GM12801 (cell line): Measurements from ENCODE around the gene KRT15.

Experiments
- CTCF ChIP-seq: IDR thresholded peaks from one replicate; pipeline ENCODE4 v1.5.1; 2011; ENCODE audit warnings: control low read depth; ENCODE audit not compliant: insufficient read length; ENCODE audit errors: extremely low read depth

KRT15 gene

GRCh38 chr17:41535764-41536481, 17.2 kb upstream of the KRT15 start:
- TF ChIP-seq CTCF = no peak

- TF ChIP-seq CTCF = no peak
Observed at GRCh38 chr17:41534899-41535546, 16.3 kb upstream of the KRT15 start.

GRCh38 chr17:41533613-41534012, 14.9 kb upstream of the KRT15 start:
- TF ChIP-seq CTCF = no peak

- TF ChIP-seq CTCF = no peak
Observed at GRCh38 chr17:41532947-41533570, 14.4 kb upstream of the KRT15 start.

GRCh38 chr17:41531993-41532392, 13.3 kb upstream of the KRT15 start:
- no peak for TF ChIP-seq CTCF

GRCh38 chr17:41530062-41531048, 11.7 kb upstream of the KRT15 start:
- TF ChIP-seq CTCF = no peak

GRCh38 chr17:41529491-41529915, 10.8 kb upstream of the KRT15 start:
- no peak for TF ChIP-seq CTCF
